H1 (cell line): Measurements from ENCODE around the gene LHB. TPM values are rescaled to one million over a fixed set of nuclear protein-coding genes. Genes with fewer than 3 reads are reported as not detected.
A peak's percentile ranks its signal among the peaks of the same experiment; 100 is the strongest.
"Not testable (repeated sequence)": the region's sequence is repeated elsewhere in the genome, so short reads cannot be mapped to it uniquely, and the experiment has no call there.

Experiments used
- CTCF ChIA-PET: fragments of 300-600 bp; sonication (Branson Sonifier 250); formaldehyde crosslinking; loops from one replicate; lab custom pipeline; 2021; ENCODE audit not compliant: partially characterized antibody; lab: Charles Lee
- POLR2A ChIA-PET: fragments of 300-600 bp; sonication (Branson Sonifier 250); formaldehyde crosslinking; loops from one replicate; lab custom pipeline; 2021; ENCODE audit warnings: inconsistent platforms; ENCODE audit not compliant: partially characterized antibody; lab: Charles Lee
- DNase-seq, 2 experiments: peaks; one replicate each; pipeline versions ENCODE4 v3.0.0 to v3.0.0-alpha.2; 2010 to 2022; ENCODE audit warnings: low spot score in 2 of 2, low read depth in 1 of 2, mixed read lengths in 1 of 2
- FAIRE-seq: peaks from 2 replicates; lab custom pipeline; 2011; peaks lifted over from hg19 to GRCh38; lab: Jason Lieb, UNC
- H2AFZ ChIP-seq: 2 replicates; pipeline ENCODE4 v1.8.1; 2012; ENCODE audit warnings: low read length, inconsistent platforms
- H2AK5ac ChIP-seq: 2 replicates; pipeline ENCODE4 v1.6.1; 2013; ENCODE audit warnings: low read depth, low read length
- H2BK120ac ChIP-seq: replicated peaks from 2 replicates; pipeline ENCODE3; 2013; ENCODE audit warnings: low read depth, low read length, inconsistent platforms
- H2BK12ac ChIP-seq: 2 replicates; pipeline ENCODE4 v1.6.1; 2013; ENCODE audit warnings: low read depth, low read length
- H2BK15ac ChIP-seq: 2 replicates; pipeline ENCODE4 v1.6.1; 2013; ENCODE audit warnings: low read length
- H2BK20ac ChIP-seq: 2 replicates; pipeline ENCODE4 v1.6.1; 2013; ENCODE audit warnings: low read length
- H2BK5ac ChIP-seq: 2 replicates; pipeline ENCODE4 v1.6.1; 2013; ENCODE audit warnings: low read depth, low read length
- H3K14ac ChIP-seq: 2 replicates; pipeline ENCODE4 v1.6.1; 2013; ENCODE audit warnings: inconsistent platforms; ENCODE audit not compliant: insufficient read length
- H3K18ac ChIP-seq: 2 replicates; pipeline ENCODE4 v1.6.1; 2013; ENCODE audit warnings: low read length; ENCODE audit errors: extremely low read depth
- H3K23ac ChIP-seq: 2 replicates; pipeline ENCODE4 v1.6.1; 2013; ENCODE audit warnings: inconsistent platforms; ENCODE audit not compliant: insufficient read length
- H3K23me2 ChIP-seq: 2 replicates; pipeline ENCODE4 v1.6.1; 2013; ENCODE audit warnings: low read depth, low read length
- H3K27ac ChIP-seq: 2 replicates; pipeline ENCODE4 v1.6.1; 2011; ENCODE audit warnings: low read depth, low read length, inconsistent platforms
- H3K27me3 ChIP-seq, 4 experiments: replicated peaks in 1 of 4; 1 replicate in 1 of 4; 2 replicates in 3 of 4; pipeline versions ENCODE4 v1.6.1 to v1.8.1; 2011 to 2013; ENCODE audit warnings: low read length in 3 of 4, mild to moderate bottlenecking in 3 of 4, inconsistent platforms in 2 of 4, mixed read lengths in 2 of 4, moderate library complexity in 1 of 4; ENCODE audit not compliant: control insufficient read depth in 3 of 4, insufficient read depth in 3 of 4; ENCODE audit errors: extremely low read depth in 1 of 4
- H3K36me3 ChIP-seq, 4 experiments: 2 replicates each; pipeline versions ENCODE4 v1.6.1 to v1.8.1; 2011 to 2013; ENCODE audit warnings: mild to moderate bottlenecking in 4 of 4, low read length in 3 of 4, moderate library complexity in 2 of 4, control low read depth in 1 of 4, inconsistent platforms in 1 of 4; ENCODE audit not compliant: insufficient read depth in 4 of 4, control insufficient read depth in 2 of 4
- H3K4ac ChIP-seq: replicated peaks from 2 replicates; pipeline ENCODE3; 2013; ENCODE audit warnings: low read length, low read depth, mixed read lengths, inconsistent platforms; ENCODE audit not compliant: insufficient read length
- H3K4me1 ChIP-seq, 4 experiments: replicated peaks in 1 of 4; 1 replicate in 1 of 4; 2 replicates in 3 of 4; pipeline versions ENCODE4 v1.6.1 to v1.8.1; 2011 to 2013; ENCODE audit warnings: low read length in 3 of 4, inconsistent platforms in 2 of 4, mixed read lengths in 1 of 4; ENCODE audit not compliant: insufficient read depth in 4 of 4, control insufficient read depth in 3 of 4
- H3K4me2 ChIP-seq, 2 experiments: 2 replicates each; pipeline versions ENCODE4 v1.6.1 to v1.8.1; 2011 to 2013; ENCODE audit warnings: low read depth in 2 of 2, low read length in 2 of 2, control low read depth in 1 of 2, inconsistent platforms in 1 of 2, mild to moderate bottlenecking in 1 of 2; ENCODE audit not compliant: insufficient read depth in 1 of 2
- H3K4me3 ChIP-seq, 4 experiments: fragments of 200-600, 300-600 bp in 1 of 4; sonication (generic), shearing (Covaris generic), sonication (Bioruptor Twin) in 1 of 4; 2 replicates each; pipeline versions ENCODE4 v1.5.1 to v1.8.1; 2011 to 2016; ENCODE audit warnings: low read length in 4 of 4, low read depth in 3 of 4, control low read depth in 2 of 4, inconsistent platforms in 2 of 4, mild to moderate bottlenecking in 2 of 4, mixed read lengths in 1 of 4, moderate library complexity in 1 of 4; ENCODE audit not compliant: insufficient read depth in 2 of 4; ENCODE audit errors: extremely low read depth in 1 of 4
- H3K56ac ChIP-seq: replicated peaks from 2 replicates; pipeline ENCODE3; 2013; ENCODE audit warnings: low read depth, mild to moderate bottlenecking, mixed read lengths, low read length, inconsistent platforms; ENCODE audit not compliant: insufficient read length
- H3K79me1 ChIP-seq: 2 replicates; pipeline ENCODE4 v1.6.1; 2013; ENCODE audit warnings: low read depth, low read length, control low read depth
- H3K79me2 ChIP-seq, 2 experiments: 2 replicates each; pipeline versions ENCODE4 v1.6.1 to v1.8.1; 2012 to 2013; ENCODE audit warnings: low read length in 2 of 2, mild to moderate bottlenecking in 2 of 2, inconsistent platforms in 1 of 2; ENCODE audit not compliant: insufficient read depth in 2 of 2, control insufficient read depth in 1 of 2
- H3K9ac ChIP-seq, 4 experiments: replicated peaks in 1 of 4; 1 replicate in 1 of 4; 2 replicates in 3 of 4; pipeline versions ENCODE4 v1.6.1 to v1.8.1; 2011 to 2013; ENCODE audit warnings: low read depth in 3 of 4, low read length in 3 of 4, control low read depth in 2 of 4, mild to moderate bottlenecking in 2 of 4, moderate library complexity in 2 of 4, inconsistent platforms in 1 of 4; ENCODE audit errors: extremely low read depth in 1 of 4
- H3K9me3 ChIP-seq, 2 experiments: 2 replicates each; pipeline versions ENCODE4 v1.6.1 to v1.8.1; 2012 to 2013; ENCODE audit warnings: mild to moderate bottlenecking in 2 of 2, moderate library complexity in 2 of 2, control low read depth in 1 of 2, inconsistent platforms in 1 of 2, low read depth in 1 of 2, low read length in 1 of 2, mixed read lengths in 1 of 2; ENCODE audit not compliant: insufficient read depth in 2 of 2
- H4K20me1 ChIP-seq, 2 experiments: replicated peaks in 1 of 2; 2 replicates each; pipeline versions ENCODE3 to v1.8.1; 2011 to 2013; ENCODE audit warnings: inconsistent platforms in 2 of 2, low read length in 2 of 2, mild to moderate bottlenecking in 1 of 2; ENCODE audit not compliant: insufficient read depth in 2 of 2, control insufficient read depth in 1 of 2
- H4K5ac ChIP-seq: 2 replicates; pipeline ENCODE4 v1.6.1; 2013; ENCODE audit warnings: low read length, low read depth, mixed read lengths, inconsistent platforms; ENCODE audit not compliant: insufficient read length
- H4K8ac ChIP-seq: 2 replicates; pipeline ENCODE4 v1.8.0; 2013; ENCODE audit warnings: mild to moderate bottlenecking, moderate library complexity, low read length, inconsistent platforms; ENCODE audit not compliant: insufficient read depth; ENCODE audit errors: extremely low read depth
- H4K91ac ChIP-seq: replicated peaks from 2 replicates; pipeline ENCODE3; 2013; ENCODE audit warnings: low read length, mixed read lengths, inconsistent platforms; ENCODE audit not compliant: insufficient read length
- WGBS, 2 experiments: shearing (Covaris generic) in 1 of 2; methylation state at CpG; one replicate each; pipeline versions ENCODE4 v1.1.6 to v1.1.7; 2013 to 2015; ENCODE audit warnings: low lambda C conversion rate in 2 of 2, mixed read lengths in 2 of 2, inconsistent platforms in 1 of 2, low coverage in 1 of 2, missing lambda C conversion rate in 1 of 2; ENCODE audit not compliant: insufficient replicate concordance in 2 of 2, insufficient coverage in 1 of 2, insufficient read length in 1 of 2; ENCODE audit errors: extremely low coverage in 1 of 2, missing lambda C conversion rate in 1 of 2; 5-methylcytosine and 5-hydroxymethylcytosine counted together
- polyA plus RNA-seq, 7 experiments: library from polyadenylated mRNA; depleted of rRNA in 3 of 7; stranded (reverse) in 5 of 7; unstranded in 2 of 7; fragments of >200 nt in 5 of 7; fragments of 200-250 nt in 2 of 7; gene quantifications; 1 replicate in 5 of 7; 2 replicates in 1 of 7; 4 replicates in 1 of 7; pipeline versions ENCODE4 v1.2.1 to v1.2.3, GENCODE V29; 2011 to 2013; ENCODE audit warnings: missing spikeins in 2 of 7, mixed read lengths in 2 of 7
- total RNA-seq: library from RNA; stranded (reverse); fragmentation: NEBNext Ultra II Directional; extraction: Animal tissue kit (Norgen Biotek cat#: 25700); gene quantifications from 2 replicates; pipeline ENCODE4 v1.2.1, GENCODE V29; 2021
- TF ChIP-seq, protein P1 (sequence below): IDR thresholded peaks from 2 replicates; pipeline ENCODE4 v1.6.1; 2012; ENCODE audit warnings: inconsistent platforms

LHB gene
- total and polyA plus RNA-seq, 2 of the 8 experiments (the other 6 are each of a cell fraction or from before 2014, with no cell fraction given), result 0.53 TPM; not detected in 1

DNA sequence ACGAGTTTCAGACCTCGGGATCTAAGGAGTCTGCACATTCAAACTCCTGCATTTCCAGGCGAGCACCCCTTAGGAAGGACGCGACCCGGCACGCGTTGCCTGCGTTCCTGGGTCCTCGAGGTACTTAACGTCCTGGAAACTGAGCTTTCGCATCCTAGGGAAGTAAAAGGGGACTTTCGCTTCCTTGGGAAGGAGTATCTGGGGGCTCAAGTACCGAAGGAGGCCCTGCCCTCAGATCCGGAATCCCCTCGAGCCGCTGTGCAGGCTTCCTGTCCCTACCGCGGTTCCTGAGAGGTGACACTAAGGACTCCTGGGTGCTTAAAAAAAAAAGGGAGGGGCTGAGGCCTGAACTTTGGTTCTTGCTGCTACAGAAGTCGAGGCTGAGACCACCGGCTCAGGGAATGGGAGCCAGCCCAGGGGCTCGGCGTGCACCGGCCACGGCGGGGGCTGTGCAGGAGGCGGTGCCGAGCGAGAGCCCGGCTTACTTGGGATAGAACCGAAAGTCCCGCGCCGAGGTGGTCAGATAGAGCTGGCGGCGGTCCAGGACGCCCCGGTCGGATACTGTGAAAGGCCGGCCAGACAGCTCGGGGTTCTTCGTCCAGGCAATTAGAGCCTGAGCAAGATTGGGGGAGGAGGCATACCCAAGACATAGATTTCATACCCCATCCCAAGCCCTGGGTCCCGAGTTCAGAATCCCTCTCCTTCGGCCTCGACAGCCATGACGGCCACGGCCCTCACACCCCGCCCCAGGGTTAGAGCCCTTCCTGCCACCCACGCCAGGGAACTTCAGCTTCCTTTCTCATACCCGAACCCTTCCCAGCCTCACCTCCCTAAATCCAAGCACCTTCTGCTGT is 1.7 kb upstream of the LHB start:
- H3K79me2 ChIP-seq, H2BK20ac ChIP-seq, H2BK15ac ChIP-seq, H3K18ac ChIP-seq, H2AFZ ChIP-seq, H3K9me3 ChIP-seq, H4K91ac ChIP-seq, H4K20me1 ChIP-seq, FAIRE-seq, H3K4ac ChIP-seq, DNase-seq, H3K23me2 ChIP-seq, H2BK120ac ChIP-seq, H3K56ac ChIP-seq, H3K9ac ChIP-seq, H4K5ac ChIP-seq, H2BK5ac ChIP-seq, H3K79me1 ChIP-seq, H4K8ac ChIP-seq, H2AK5ac ChIP-seq, H3K27ac ChIP-seq, H2BK12ac ChIP-seq, H3K14ac ChIP-seq, H3K23ac ChIP-seq: not testable (repeated sequence)
- WGBS, 2 experiments, result 63% methylated on average over 36 of the region's 50 CpGs; no CpG with 5 or more reads in 1 of the 2 experiments
- peaks cover 5 to 19% (median 10%) of the 10 kb centered on the region in 4 experiments; a peak in 7 of 8 replicates for H3K36me3 ChIP-seq
- H3K27me3 ChIP-seq, result peaks cover 0 to 15% (median 12%) of the 10 kb centered on the region in 4 experiments; a peak in 6 of 7 replicates
- peak overlapping the region; percentile 78 to 82 for H3K4me2 ChIP-seq
- H3K4me3 ChIP-seq, result peak overlapping the region; percentile 27 to 68 (median 40); a peak in 4 of 8 replicates
- CTCF ChIA-PET, result interaction anchor here (0.7 to 8.1 kb wide), 15 partner anchors 9 to 324 kb away, joined by 3 to 46 read pairs (median 4); partner anchors contain the start of genes CGB2 and CGB7
- POLR2A ChIA-PET, result interaction anchor here (0.7 to 1.5 kb wide), 9 partner anchors 8 to 128 kb away, joined by 3 to 4 read pairs (median 3); partner anchors contain the start of genes GYS1 and RUVBL2
- TF ChIP-seq, protein P1, sequence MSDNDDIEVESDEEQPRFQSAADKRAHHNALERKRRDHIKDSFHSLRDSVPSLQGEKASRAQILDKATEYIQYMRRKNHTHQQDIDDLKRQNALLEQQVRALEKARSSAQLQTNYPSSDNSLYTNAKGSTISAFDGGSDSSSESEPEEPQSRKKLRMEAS, result peak; percentile 57; the same call in 1 of the 2 replicates
- H3K4me1 ChIP-seq, result peaks cover 0 to 17% (median 8%) of the 10 kb centered on the region in 4 experiments; a peak in 5 of 7 replicates
